Heart right ventricle (tissue), 16 donors: ENCODE results near the gene AXIN1. TPM values are rescaled to one million over a fixed set of nuclear protein-coding genes. Genes with fewer than 3 reads are reported as not detected.

Experiments
- ATAC-seq, 8 donors: fragments of 200-7000 bp; cut with Tn5 transposase; one replicate each; pipeline ENCODE4 v1.9.1; 2020; ENCODE audit warnings: mild to moderate bottlenecking in 8 of 8, moderate library complexity in 8 of 8, moderate number of reproducible peaks in 1 of 8
- DNase-seq, 2 donors: peaks; one replicate each; pipeline ENCODE4 v3.0.0-alpha.2; 2020
- H3K27ac ChIP-seq, 10 donors: fragments of 200-600 bp; sonication (generic) in 2 of 10; one replicate each; pipeline versions ENCODE4 v1.5.0 to v1.8.0; 2020 to 2022; ENCODE audit warnings: mild to moderate bottlenecking in 3 of 10
- H3K27me3 ChIP-seq, 7 donors: fragments of 200-600 bp; one replicate each; pipeline ENCODE4 v1.8.0; 2021 to 2022; ENCODE audit warnings: mild to moderate bottlenecking in 2 of 7
- H3K36me3 ChIP-seq, 9 donors: fragments of 200-600 bp; sonication (generic) in 1 of 9; one replicate each; pipeline versions ENCODE4 v1.5.0 to v1.8.0; 2020 to 2022; ENCODE audit warnings: mild to moderate bottlenecking in 2 of 9
- H3K4me1 ChIP-seq, 9 donors: fragments of 200-600 bp; sonication (generic) in 1 of 9; one replicate each; pipeline versions ENCODE4 v1.5.0 to v1.8.0; 2020 to 2022; ENCODE audit warnings: mild to moderate bottlenecking in 4 of 9
- H3K4me3 ChIP-seq, 10 donors: fragments of 200-600 bp; sonication (generic) in 2 of 10; one replicate each; pipeline versions ENCODE4 v1.5.0 to v1.8.0; 2020 to 2022; ENCODE audit warnings: mild to moderate bottlenecking in 7 of 10, moderate library complexity in 2 of 10
- H3K9me3 ChIP-seq, 11 donors: fragments of 200-600 bp in 10 of 11; sonication (generic) in 2 of 11; one replicate each; pipeline versions ENCODE4 v1.5.0 to v1.8.0; 2013 to 2022; ENCODE audit warnings: mild to moderate bottlenecking in 2 of 11, control low read depth in 1 of 11, moderate library complexity in 1 of 11
- WGBS, 2 donors: extraction: QIAGEN DNeasy Blood & Tissue Kit; methylation state at CpG; one replicate each; pipeline ENCODE4 v1.1.7; 2013; ENCODE audit warnings: inconsistent platforms in 1 of 2; 5-methylcytosine and 5-hydroxymethylcytosine counted together
- intact Hi-C, 10 donors: fragments of 100-400 bp; cut with DNase I; formaldehyde crosslinking; loops; one replicate each; pipeline versions ENCODE4 v1.11.1 to v1.14.2; 2022
- polyA plus RNA-seq, 2 donors: library from polyadenylated mRNA; stranded (reverse); fragments of 200-250 nt; gene quantifications; one replicate each; pipeline ENCODE4 v1.2.3, GENCODE V29; 2013
- total RNA-seq, 10 donors: library from RNA; stranded (reverse); fragmentation: NEBNext Ultra II Directional in 3 of 10; extraction: Animal tissue kit (Norgen Biotek cat#: 25700) in 3 of 10; gene quantifications; one replicate each; pipeline versions ENCODE4 v1.2.1 to v1.2.4, GENCODE V29; 2021 to 2023
- TF ChIP-seq, protein P1 (sequence below), 9 donors: fragments of 200-600 bp; sonication (generic) in 2 of 9; IDR thresholded peaks; one replicate each; pipeline versions ENCODE4 v1.5.0 to v1.8.0; 2021 to 2022; ENCODE audit warnings: antibody characterized with exemption in 9 of 9, mild to moderate bottlenecking in 5 of 9, moderate library complexity in 1 of 9
- donor health status: Arrhythmogenic right ventricular cardiomyopathy.
- donor health status: ischemic (EF 13 %, LVEDD 7.1; RV severe dilation, severe dysfunction).
- donor health status: healthy with polysubstance abuse.
- donor health status: DM: no; HTN: yes; CAD: no.
- donor health status: DM: no; HTN: no; CAD: no.
- donor health status: ischemic (EF 25% LVEDD 6.9; RV normal size, moderate dysfunction).
- donor health status: ischemic (EF 25% LVEDD 5.7; RV mildly dilated, moderate dysfunction).
- donor health status: healthy.
- donor health status: DM: yes; HTN: yes; CAD: no.
- donor health status: Ischemic cardiomyopathy.
- donor health status: ischemic (EF 35%, LVEDD 5.7; RV mildly dilated, moderate dysfunction).
- donor health status: nonischemic (EF 11% LVEDD 7.7; RV severe dilation, severe dysfunction).
- donor health status: DM: yes; HTN: yes; CAD: no.
- donor health status: PGD.
- donor health status: ischemic (EF 29% LVEDD 5.4; RV normal size, mild dysfunction).
- donor health status: nonischemic (EF 23%, LVEDD 6.1; RV moderate dilation, normal function).

AXIN1 gene
- total and polyA plus RNA-seq, 12 donors: 7.7 to 16.1 (median 9.5) TPM

DNA sequence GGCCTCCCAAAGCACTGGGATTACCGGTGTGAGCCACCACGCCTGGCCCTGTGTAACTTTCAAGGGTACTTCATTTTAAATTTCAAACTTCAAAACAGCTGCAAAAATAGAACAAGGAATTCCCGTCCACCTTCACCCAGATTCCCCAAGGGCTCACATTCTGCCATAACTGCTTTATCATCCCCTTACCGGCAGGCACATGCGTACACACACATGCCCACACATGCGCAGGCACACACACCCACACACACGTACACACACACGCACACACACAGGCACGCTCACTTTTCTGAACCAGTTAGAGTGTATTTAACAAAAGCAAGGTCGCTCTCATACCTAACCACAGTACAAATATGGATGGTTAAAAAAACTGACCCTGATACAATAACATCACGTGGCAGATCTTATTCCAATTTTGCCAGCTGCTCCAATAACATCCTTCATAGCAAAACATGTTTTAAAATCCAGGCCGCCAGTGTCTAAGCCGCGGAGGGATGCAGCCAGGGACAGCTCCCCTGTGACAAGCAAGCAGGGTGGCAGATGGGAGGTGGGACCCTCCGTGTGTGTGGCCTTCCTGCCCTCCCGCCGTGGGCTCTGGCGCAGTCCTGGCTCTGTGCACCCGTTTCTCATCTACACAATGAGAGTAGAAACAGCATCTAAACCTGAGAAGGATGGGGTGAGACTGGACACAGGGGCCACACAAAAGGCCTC lies 46.5 kb downstream of the AXIN1 start:
- Histone ChIP-seq H3K4me3 (no peak overlapping the region), H3K4me1 (no peaks in the 10 kb centered on the region), H3K36me3 (peaks cover 0 to 83% (median 11%) of the 10 kb centered on the region in 9 donors), H3K9me3 (no peaks in the 10 kb centered on the region), H3K27me3 (no peaks in the 10 kb centered on the region), H3K27ac (no peak overlapping the region)
- ATAC-seq (no peak), DNase-seq (no peak)
- WGBS, 2 donors: 90 to 92% methylated on average over 19 of the region's 19 CpGs
- intact Hi-C loops: loop anchor here in 1 of 10 donors (5.0 kb wide), 1 partner anchor 821 kb away; no protein-coding TSS in a partner anchor
- TF ChIP-seq, protein P1, sequence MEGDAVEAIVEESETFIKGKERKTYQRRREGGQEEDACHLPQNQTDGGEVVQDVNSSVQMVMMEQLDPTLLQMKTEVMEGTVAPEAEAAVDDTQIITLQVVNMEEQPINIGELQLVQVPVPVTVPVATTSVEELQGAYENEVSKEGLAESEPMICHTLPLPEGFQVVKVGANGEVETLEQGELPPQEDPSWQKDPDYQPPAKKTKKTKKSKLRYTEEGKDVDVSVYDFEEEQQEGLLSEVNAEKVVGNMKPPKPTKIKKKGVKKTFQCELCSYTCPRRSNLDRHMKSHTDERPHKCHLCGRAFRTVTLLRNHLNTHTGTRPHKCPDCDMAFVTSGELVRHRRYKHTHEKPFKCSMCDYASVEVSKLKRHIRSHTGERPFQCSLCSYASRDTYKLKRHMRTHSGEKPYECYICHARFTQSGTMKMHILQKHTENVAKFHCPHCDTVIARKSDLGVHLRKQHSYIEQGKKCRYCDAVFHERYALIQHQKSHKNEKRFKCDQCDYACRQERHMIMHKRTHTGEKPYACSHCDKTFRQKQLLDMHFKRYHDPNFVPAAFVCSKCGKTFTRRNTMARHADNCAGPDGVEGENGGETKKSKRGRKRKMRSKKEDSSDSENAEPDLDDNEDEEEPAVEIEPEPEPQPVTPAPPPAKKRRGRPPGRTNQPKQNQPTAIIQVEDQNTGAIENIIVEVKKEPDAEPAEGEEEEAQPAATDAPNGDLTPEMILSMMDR (IDR thresholded peaks at IDR 0.05): no peak

- intact Hi-C loops: no loop called here
- TF ChIP-seq, protein P1 (IDR thresholded peaks at IDR 0.05): peak in 3 of 9 donors; percentile 16 to 24 (median 17)
- no peaks in the 10 kb centered on the region for H3K4me1 ChIP-seq
- H3K36me3 ChIP-seq: peaks cover 0 to 79% (median 6%) of the 10 kb centered on the region in 9 donors
- H3K27ac ChIP-seq: no peak overlapping the region
- DNase-seq (no peak), ATAC-seq (peak in 2 of 8 donors; percentile 40 to 50)
- H3K27me3 ChIP-seq: no peaks in the 10 kb centered on the region
- no peaks in the 10 kb centered on the region for H3K9me3 ChIP-seq
- H3K4me3 ChIP-seq: no peak overlapping the region
- 90% methylated on average over 43 of the region's 43 CpGs for WGBS, 2 donors
These were observed 48.6 kb downstream of the AXIN1 start for GRCh38 chr16:303760-304505.

- ATAC-seq: no peak
- no peak overlapping the region for H3K4me3 ChIP-seq
- H3K4me1 ChIP-seq: no peaks in the 10 kb centered on the region
- H3K27me3 ChIP-seq: no peaks in the 10 kb centered on the region
- WGBS, 2 donors: 97 to 98% methylated on average over 13 of the region's 13 CpGs
- peaks cover 0 to 78% (median 4%) of the 10 kb centered on the region in 9 donors for H3K36me3 ChIP-seq
- DNase-seq: no peak
- H3K9me3 ChIP-seq: no peaks in the 10 kb centered on the region
- intact Hi-C loops: no loop called here
- no peak overlapping the region for H3K27ac ChIP-seq
- TF ChIP-seq, protein P1 (IDR thresholded peaks at IDR 0.05): no peak
These were observed 50.6 kb downstream of the AXIN1 start for GRCh38 chr16:301950-302349.

DNA sequence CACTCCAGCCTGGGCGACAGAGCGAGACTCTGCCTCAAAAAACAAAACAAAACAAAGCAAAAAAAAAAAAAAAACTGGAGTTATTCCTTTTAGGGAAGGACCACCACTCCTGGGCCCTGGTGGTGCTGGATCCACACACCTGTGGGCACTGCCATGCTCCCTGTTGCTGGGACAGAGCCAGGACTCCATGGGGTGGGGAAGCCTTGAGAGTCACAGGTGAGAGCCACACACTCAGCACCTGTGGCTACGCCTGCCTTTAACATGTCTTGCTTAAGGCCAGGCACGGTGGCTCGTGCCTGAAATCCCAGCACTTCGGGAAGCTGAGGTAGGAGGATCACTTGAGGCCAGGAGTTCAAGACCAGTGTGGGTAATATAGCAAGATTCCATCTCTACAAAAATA lies 51.3 kb downstream of the AXIN1 start:
- Histone ChIP-seq H3K36me3 (peaks cover 0 to 78% (median 10%) of the 10 kb centered on the region in 9 donors), H3K9me3 (no peaks in the 10 kb centered on the region), H3K27ac (no peak overlapping the region), H3K27me3 (no peaks in the 10 kb centered on the region), H3K4me3 (no peak overlapping the region), H3K4me1 (no peaks in the 10 kb centered on the region)
- no peak for DNase-seq
- WGBS, 2 donors: 97% methylated on average over 6 of the region's 6 CpGs
- ATAC-seq: no peak
- intact Hi-C loops: no loop called here
- TF ChIP-seq, protein P1 (IDR thresholded peaks at IDR 0.05): no peak
